IMR-90 (cell line): Measurements from ENCODE around the gene SLC47A2. TPM values are rescaled to one million over a fixed set of nuclear protein-coding genes. Genes with fewer than 3 reads are reported as not detected.
A peak's percentile ranks its signal among the peaks of the same experiment; 100 is the strongest.

Experiments used
- ATAC-seq: fragments of 200-7000 bp; cut with Tn5 transposase; 2 replicates; pipeline ENCODE4 v1.9.1; 2020; ENCODE audit warnings: low read depth, mild to moderate bottlenecking, moderate library complexity
- BruUV-seq: library from RNA; stranded (reverse); fragments of 400-500 nt; replicated peaks from 2 replicates; lab custom pipeline; 2021; lab: Mats Ljungman, UMichigan
- CTCF ChIA-PET: fragments of 300-600 bp; formaldehyde crosslinking; extraction: SDS; loops from one replicate; lab custom pipeline; 2021; ENCODE audit warnings: antibody characterized with exemption; lab: Yijun Ruan, JAX
- POLR2A ChIA-PET: fragments of 300-600 bp; sonication (Branson Sonifier 250); formaldehyde crosslinking; loops from one replicate; lab custom pipeline; 2022; ENCODE audit warnings: antibody characterized with exemption; ENCODE audit not compliant: unreplicated experiment; lab: Charles Lee
- DNase-seq: peaks from one replicate; pipeline ENCODE4 v3.0.0; 2013
- H2AFZ ChIP-seq: replicated peaks from 2 replicates; pipeline ENCODE3; 2013; ENCODE audit warnings: low read length, mild to moderate bottlenecking; ENCODE audit not compliant: poor library complexity
- H2AK5ac ChIP-seq: 2 replicates; pipeline ENCODE4 v1.6.1; 2013; ENCODE audit warnings: low read depth, low read length, inconsistent platforms
- H2AK9ac ChIP-seq: replicated peaks from 2 replicates; pipeline ENCODE3; 2013; ENCODE audit warnings: mild to moderate bottlenecking, low read depth, low read length, moderate library complexity; ENCODE audit not compliant: poor library complexity
- H2BK120ac ChIP-seq: 2 replicates; pipeline ENCODE4 v1.6.1; 2013; ENCODE audit warnings: low read depth, low read length, inconsistent platforms
- H2BK15ac ChIP-seq: 3 replicates; pipeline ENCODE4 v1.6.1; 2013; ENCODE audit warnings: low read depth, low read length, inconsistent platforms
- H2BK20ac ChIP-seq: 2 replicates; pipeline ENCODE4 v1.6.1; 2013; ENCODE audit warnings: low read depth, mild to moderate bottlenecking, inconsistent platforms, low read length, moderate library complexity
- H2BK5ac ChIP-seq: 2 replicates; pipeline ENCODE4 v1.6.1; 2013; ENCODE audit warnings: mild to moderate bottlenecking, low read depth, low read length, inconsistent platforms; ENCODE audit not compliant: poor library complexity, severe bottlenecking
- H3K14ac ChIP-seq: replicated peaks from 2 replicates; pipeline ENCODE4 v1.6.1; 2013; ENCODE audit warnings: low read depth, low read length, inconsistent platforms
- H3K18ac ChIP-seq: 2 replicates; pipeline ENCODE4 v1.6.1; 2013; ENCODE audit warnings: low read depth, low read length, control low read depth
- H3K23ac ChIP-seq: 2 replicates; pipeline ENCODE4 v1.6.1; 2013; ENCODE audit warnings: low read depth, low read length, inconsistent platforms
- H3K27ac ChIP-seq: 2 replicates; pipeline ENCODE4 v1.5.1; 2013; ENCODE audit warnings: mild to moderate bottlenecking, control low read depth, low read length; ENCODE audit not compliant: insufficient read depth
- H3K27me3 ChIP-seq: 2 replicates; pipeline ENCODE4 v1.6.1; 2013; ENCODE audit warnings: low read length; ENCODE audit not compliant: control insufficient read depth, insufficient read depth
- H3K36me3 ChIP-seq: 2 replicates; pipeline ENCODE4 v1.6.1; 2013; ENCODE audit warnings: low read length, mixed read lengths; ENCODE audit not compliant: control insufficient read depth, insufficient read depth
- H3K4ac ChIP-seq: 2 replicates; pipeline ENCODE4 v1.6.1; 2013; ENCODE audit warnings: low read depth, low read length, inconsistent platforms
- H3K4me1 ChIP-seq: 2 replicates; pipeline ENCODE4 v1.6.1; 2013; ENCODE audit warnings: low read length, mixed read lengths; ENCODE audit not compliant: control insufficient read depth, insufficient read depth
- H3K4me2 ChIP-seq: 2 replicates; pipeline ENCODE4 v1.6.1; 2013; ENCODE audit warnings: low read depth, mild to moderate bottlenecking, control low read depth, low read length, moderate library complexity
- H3K4me3 ChIP-seq: 2 replicates; pipeline ENCODE4 v1.5.1; 2013; ENCODE audit warnings: low read depth, mild to moderate bottlenecking, control low read depth, low read length, moderate library complexity; ENCODE audit not compliant: insufficient read depth
- H3K56ac ChIP-seq: 2 replicates; pipeline ENCODE4 v1.6.1; 2013; ENCODE audit warnings: low read length, inconsistent platforms; ENCODE audit not compliant: insufficient read depth; ENCODE audit errors: extremely low read depth
- H3K79me1 ChIP-seq, 2 experiments: 2 replicates each; pipeline ENCODE4 v1.6.1; 2013; ENCODE audit warnings: low read length in 2 of 2, inconsistent platforms in 1 of 2, low read depth in 1 of 2
- H3K9ac ChIP-seq: 2 replicates; pipeline ENCODE4 v1.6.1; 2013; ENCODE audit warnings: low read depth, low read length, control low read depth
- H3K9me1 ChIP-seq: 2 replicates; pipeline ENCODE4 v1.6.1; 2013; ENCODE audit warnings: low read length, inconsistent platforms; ENCODE audit not compliant: insufficient read depth
- H3K9me3 ChIP-seq: 2 replicates; pipeline ENCODE4 v1.6.1; 2013; ENCODE audit warnings: low read length; ENCODE audit not compliant: control insufficient read depth, insufficient read depth
- H4K20me1 ChIP-seq: 2 replicates; pipeline ENCODE4 v1.6.1; 2013; ENCODE audit warnings: low read length, inconsistent platforms; ENCODE audit not compliant: insufficient read depth
- H4K5ac ChIP-seq: 2 replicates; pipeline ENCODE4 v1.6.1; 2013; ENCODE audit warnings: mild to moderate bottlenecking, low read depth, low read length, control low read depth
- H4K8ac ChIP-seq, 2 experiments: 2 replicates each; pipeline ENCODE4 v1.6.1; 2013; ENCODE audit warnings: low read depth in 2 of 2, low read length in 2 of 2, control low read depth in 1 of 2, inconsistent platforms in 1 of 2
- H4K91ac ChIP-seq: 2 replicates; pipeline ENCODE4 v1.6.1; 2013; ENCODE audit warnings: low read depth, low read length, inconsistent platforms; ENCODE audit not compliant: insufficient read depth
- CTCF ChIP-seq: conservative IDR thresholded peaks from 2 replicates; pipeline ENCODE4 v1.5.1; 2012; ENCODE audit warnings: mild to moderate bottlenecking, low read depth, low read length, improper control_type of control experiment
- POLR2A ChIP-seq: IDR thresholded peaks from 2 replicates; pipeline ENCODE4 v1.6.1; 2012; ENCODE audit warnings: mild to moderate bottlenecking, low read depth, low read length
- WGBS, 2 experiments: methylation state at CpG; one replicate each; pipeline versions ENCODE4 v1.1.5 to v1.1.7; 2013; ENCODE audit warnings: missing lambda C conversion rate in 2 of 2; ENCODE audit not compliant: insufficient read length in 1 of 2; ENCODE audit errors: extremely low coverage in 2 of 2; 5-methylcytosine and 5-hydroxymethylcytosine counted together
- dilution Hi-C: fragments of 300-500 bp; cut with HindIII; formaldehyde crosslinking; loops from one replicate; pipeline ENCODE4 v1.14.3; 2018; ENCODE audit warnings: low sequenced_read_pairs; ENCODE audit not compliant: unreplicated experiment
- in situ Hi-C: fragments of 300-500 bp; cut with MboI; formaldehyde crosslinking; loops from 3 replicates; pipeline ENCODE4 v1.14.3; 2019; ENCODE audit warnings: low sequenced_read_pairs, inconsistent platforms, mixed read lengths
- intact Hi-C: fragments of 100-400 bp; cut with micrococcal nuclease; formaldehyde crosslinking; loops from 2 replicates; pipeline ENCODE4 v1.10.0; 2022
- polyA plus RNA-seq, 3 experiments: library from polyadenylated mRNA; depleted of rRNA; stranded (reverse); fragments of >200 nt; gene quantifications; 2 replicates each; pipeline ENCODE4 v1.2.3, GENCODE V29; 2012; ENCODE audit warnings: low replicate concordance in 1 of 3
- total RNA-seq: library from RNA; depleted of rRNA; stranded (reverse); fragments of >200 nt; gene quantifications from 2 replicates; pipeline ENCODE4 v1.2.3, GENCODE V29; 2012

The SLC47A2 gene
- total and polyA plus RNA-seq, 2 of the 4 experiments (the other 2 are of a cell fraction): not detected

- POLR2A ChIA-PET: interaction anchor here (0.6 kb wide), 1 partner anchor 82 kb away, joined by 16 read pairs; no protein-coding TSS in a partner anchor
Observed at GRCh38 chr17:19645734-19646201, 70.6 kb downstream of the SLC47A2 start.

More at GRCh38 chr17:19645734-19646201, 70.6 kb downstream of the SLC47A2 start:
- in situ Hi-C loops (no loop called here), dilution Hi-C loops (no loop called here), intact Hi-C loops (loop anchor here (5.0 kb wide), 1 partner anchor 283 kb away; the partner anchor contains the start of gene B9D1)
- Histone ChIP-seq H3K27me3 (peaks cover 33% of the 10 kb centered on the region), H2BK20ac (no peak overlapping the region), H2BK15ac (no peak overlapping the region), H3K4ac (no peak overlapping the region), H3K4me2 (no peak overlapping the region; the same call in 1 of the 2 replicates), H4K8ac (no peak overlapping the region), H4K91ac (no peak overlapping the region), H2BK5ac (no peak overlapping the region), H3K27ac (no peak overlapping the region), H2AK5ac (no peak overlapping the region), H3K9ac (no peak overlapping the region), H4K20me1 (no peaks in the 10 kb centered on the region), H2AK9ac (no peak overlapping the region), H3K79me1 (no peaks in the 10 kb centered on the region), H3K18ac (no peak overlapping the region), H3K9me1 (no peaks in the 10 kb centered on the region), H3K23ac (no peak overlapping the region), H3K4me3 (no peak overlapping the region), H3K36me3 (no peaks in the 10 kb centered on the region), H2AFZ (no peak overlapping the region), H3K4me1 (peaks cover 8% of the 10 kb centered on the region), H3K56ac (no peak overlapping the region), H4K5ac (no peak overlapping the region), H3K14ac (no peak overlapping the region), H2BK120ac (no peak overlapping the region), H3K9me3 (no peaks in the 10 kb centered on the region)
- peak; percentile 27; the same call in 1 of the 2 replicates for TF ChIP-seq CTCF
- TF ChIP-seq POLR2A: no peak
- DNase-seq (no peak), ATAC-seq (no peak)
- CTCF ChIA-PET: no interaction called here
- BruUV-seq: no TSS peak
- WGBS, 2 experiments: no CpG with 5 or more reads among the region's 4 CpGs
